ENCODE data around the gene OSBP2. TPM values are rescaled to one million over a fixed set of nuclear protein-coding genes. Genes with fewer than 3 reads are reported as not detected.

The OSBP2 gene
- polyA plus RNA-seq, 3 donors from 2014 or later: 0.19 to 2.4 (median 0.35) TPM

- no peak for DNase-seq
- H3K36me3 Mint-ChIP-seq: peaks cover 0 to 3% (median 0%) of the 10 kb centered on the region in 3 donors
- peaks cover 6 to 8% (median 6%) of the 10 kb centered on the region in 3 donors for H3K27me3 Mint-ChIP-seq (ENCODE audit: low read depth in 3 of 3)
- no peaks in the 10 kb centered on the region for H3K4me1 Mint-ChIP-seq
- H3K27ac Mint-ChIP-seq: no peak overlapping the region
- peaks cover 0 to 3% (median 2%) of the 10 kb centered on the region in 6 donors for H3K9me3 Mint-ChIP-seq
- H3K4me3 Mint-ChIP-seq: no peak overlapping the region
Observed at GRCh38 chr22:30843245-30843644, 148.6 kb downstream of the OSBP2 start.

GRCh38 chr22:30847583-30847982 is 152.9 kb downstream of the OSBP2 start:
- DNase-seq: no peak
- peaks cover 0 to 2% (median 0%) of the 10 kb centered on the region in 6 donors for H3K9me3 Mint-ChIP-seq
- peaks cover 0 to 3% (median 0%) of the 10 kb centered on the region in 3 donors for H3K36me3 Mint-ChIP-seq
- H3K27me3 Mint-ChIP-seq (ENCODE audit: low read depth in 3 of 3): peaks cover 4 to 6% (median 4%) of the 10 kb centered on the region in 3 donors
- no peak overlapping the region for H3K27ac Mint-ChIP-seq
- no peaks in the 10 kb centered on the region for H3K4me1 Mint-ChIP-seq
- H3K4me3 Mint-ChIP-seq: no peak overlapping the region

- Mint-ChIP-seq H3K9me3 (peaks cover 0 to 2% (median 0%) of the 10 kb centered on the region in 6 donors), H3K27me3 (ENCODE audit: low read depth in 3 of 3) (peaks cover 3 to 5% (median 4%) of the 10 kb centered on the region in 3 donors), H3K4me3 (no peak overlapping the region), H3K36me3 (no peaks in the 10 kb centered on the region), H3K4me1 (no peaks in the 10 kb centered on the region), H3K27ac (no peak overlapping the region)
- no peak for DNase-seq
Observed at GRCh38 chr22:30855266-30855665, 160.6 kb downstream of the OSBP2 start.

- no peaks in the 10 kb centered on the region for H3K4me1 Mint-ChIP-seq
- H3K36me3 Mint-ChIP-seq: no peaks in the 10 kb centered on the region
- peaks cover 0 to 2% (median 0%) of the 10 kb centered on the region in 6 donors for H3K9me3 Mint-ChIP-seq
Observed at GRCh38 chr22:30855677-30856518, 161.2 kb downstream of the OSBP2 start.

GRCh38 chr22:30856741-30857502 is 162.2 kb downstream of the OSBP2 start:
- no peak overlapping the region for H3K4me3 Mint-ChIP-seq
- no peak overlapping the region for H3K27ac Mint-ChIP-seq
- DNase-seq: no peak
- peaks cover 3 to 4% (median 4%) of the 10 kb centered on the region in 3 donors for H3K27me3 Mint-ChIP-seq (ENCODE audit: low read depth in 3 of 3)
- no peaks in the 10 kb centered on the region for H3K36me3 Mint-ChIP-seq
- H3K4me1 Mint-ChIP-seq: no peaks in the 10 kb centered on the region
- H3K9me3 Mint-ChIP-seq: peaks cover 0 to 2% (median 0%) of the 10 kb centered on the region in 6 donors

More at GRCh38 chr22:30855677-30856518, 161.2 kb downstream of the OSBP2 start:
- no peak overlapping the region for H3K4me3 Mint-ChIP-seq
- DNase-seq: no peak
- peaks cover 3 to 5% (median 4%) of the 10 kb centered on the region in 3 donors for H3K27me3 Mint-ChIP-seq (ENCODE audit: low read depth in 3 of 3)
- no peak overlapping the region for H3K27ac Mint-ChIP-seq

- Mint-ChIP-seq H3K4me3 (no peak overlapping the region), H3K4me1 (no peaks in the 10 kb centered on the region), H3K27me3 (ENCODE audit: low read depth in 3 of 3) (peaks cover 3 to 5% (median 4%) of the 10 kb centered on the region in 3 donors), H3K27ac (no peak overlapping the region), H3K36me3 (no peaks in the 10 kb centered on the region), H3K9me3 (peaks cover 0 to 2% (median 0%) of the 10 kb centered on the region in 6 donors)
- DNase-seq: no peak
Observed at GRCh38 chr22:30857791-30858190, 163.1 kb downstream of the OSBP2 start.

- H3K27me3 Mint-ChIP-seq (ENCODE audit: low read depth in 3 of 3): peaks cover 2 to 3% (median 2%) of the 10 kb centered on the region in 3 donors
- no peaks in the 10 kb centered on the region for H3K4me1 Mint-ChIP-seq
- H3K27ac Mint-ChIP-seq: no peak overlapping the region
- DNase-seq: no peak
- H3K4me3 Mint-ChIP-seq: no peak overlapping the region
- H3K9me3 Mint-ChIP-seq: no peaks in the 10 kb centered on the region
- no peaks in the 10 kb centered on the region for H3K36me3 Mint-ChIP-seq
Observed at GRCh38 chr22:30858976-30859713, 164.5 kb downstream of the OSBP2 start.

- H3K4me3 Mint-ChIP-seq: no peak overlapping the region
- H3K27me3 Mint-ChIP-seq (ENCODE audit: low read depth in 3 of 3): peaks cover 2 to 3% (median 2%) of the 10 kb centered on the region in 3 donors
- H3K9me3 Mint-ChIP-seq: no peaks in the 10 kb centered on the region
- no peaks in the 10 kb centered on the region for H3K36me3 Mint-ChIP-seq
- DNase-seq: no peak
- no peak overlapping the region for H3K27ac Mint-ChIP-seq
- H3K4me1 Mint-ChIP-seq: no peaks in the 10 kb centered on the region
Observed at GRCh38 chr22:30859714-30860095, 165.0 kb downstream of the OSBP2 start.

- Mint-ChIP-seq H3K4me3 (no peak overlapping the region), H3K27me3 (ENCODE audit: low read depth in 3 of 3) (peaks cover 2 to 3% (median 2%) of the 10 kb centered on the region in 3 donors), H3K9me3 (no peaks in the 10 kb centered on the region), H3K27ac (no peak overlapping the region), H3K4me1 (no peaks in the 10 kb centered on the region), H3K36me3 (no peaks in the 10 kb centered on the region)
- no peak for DNase-seq
Observed at GRCh38 chr22:30860176-30861105, 165.8 kb downstream of the OSBP2 start.

- Mint-ChIP-seq H3K36me3 (no peaks in the 10 kb centered on the region), H3K27ac (no peak overlapping the region)
Observed at GRCh38 chr22:30861131-30861530, 166.5 kb downstream of the OSBP2 start.

GRCh38 chr22:30861688-30862552 is 167.2 kb downstream of the OSBP2 start:
- Mint-ChIP-seq H3K4me3 (no peak overlapping the region), H3K36me3 (no peaks in the 10 kb centered on the region), H3K27me3 (ENCODE audit: low read depth in 3 of 3) (peaks cover under 1 to 5% (median 4%) of the 10 kb centered on the region in 3 donors), H3K4me1 (no peaks in the 10 kb centered on the region), H3K9me3 (no peaks in the 10 kb centered on the region), H3K27ac (no peak overlapping the region)
- no peak for DNase-seq

More at GRCh38 chr22:30861131-30861530, 166.5 kb downstream of the OSBP2 start:
- Mint-ChIP-seq H3K4me1 (no peaks in the 10 kb centered on the region), H3K27me3 (ENCODE audit: low read depth in 3 of 3) (peaks cover 3 to 5% (median 4%) of the 10 kb centered on the region in 3 donors), H3K4me3 (no peak overlapping the region), H3K9me3 (no peaks in the 10 kb centered on the region)
- no peak for DNase-seq

All from immature natural killer cell (primary cell).